Breast epithelium (tissue), 3 donors: Measurements from ENCODE around the gene EED.

Experiments
- CTCF ChIP-seq, 3 donors: fragments of 450-650 bp; IDR thresholded peaks; one replicate each; pipeline ENCODE4 v1.5.1; 2016 to 2017; ENCODE audit warnings: antibody characterized with exemption in 3 of 3, mild to moderate bottlenecking in 3 of 3, moderate library complexity in 3 of 3
- POLR2A ChIP-seq: fragments of 450-650 bp; IDR thresholded peaks from one replicate; pipeline ENCODE4 v1.6.1; 2016; ENCODE audit warnings: antibody characterized with exemption, mild to moderate bottlenecking, moderate library complexity

GRCh38 chr11:86202013-86202336, 42.6 kb upstream of the EED start:
- no peak for TF ChIP-seq CTCF (IDR thresholded peaks at IDR 0.05)
- no peak for TF ChIP-seq POLR2A
